Stomach (tissue), 9 donors: ENCODE measurements around the gene FCN2. TPM values are rescaled to one million over a fixed set of nuclear protein-coding genes. Genes with fewer than 3 reads are reported as not detected.

Experiments used
- DNase-seq, 2 donors: peaks; one replicate each; pipeline versions ENCODE4 v3.0.0 to v3.0.0-alpha.2; 2013 to 2019
- H3K27ac ChIP-seq, 5 donors: fragments of 200-600 bp in 4 of 5; sonication (generic) in 4 of 5; one replicate each; pipeline ENCODE4 v1.5.1; 2013 to 2019; ENCODE audit warnings: mild to moderate bottlenecking in 1 of 5, moderate library complexity in 1 of 5
- H3K27me3 ChIP-seq, 3 donors: fragments of 200-600 bp; sonication (generic); one replicate each; pipeline ENCODE4 v1.5.1; 2017 to 2019; ENCODE audit warnings: mixed run types in 1 of 3
- H3K36me3 ChIP-seq, 4 donors: fragments of 200-600 bp; sonication (generic); 1 replicate in 3 of 4; 2 replicates in 1 of 4; pipeline ENCODE4 v1.5.1; 2016 to 2019
- H3K4me1 ChIP-seq, 4 donors: fragments of 200-600 bp; sonication (generic); one replicate each; pipeline ENCODE4 v1.5.1; 2016 to 2019
- H3K4me3 ChIP-seq, 4 donors: fragments of 200-600 bp; sonication (generic) in 3 of 4; one replicate each; pipeline ENCODE4 v1.5.1; 2016 to 2019; ENCODE audit warnings: mild to moderate bottlenecking in 1 of 4
- H3K9me3 ChIP-seq, 4 donors: fragments of 200-600 bp; sonication (generic); one replicate each; pipeline ENCODE4 v1.5.1; 2016 to 2019
- CTCF ChIP-seq, 7 experiments: fragments of 450-650 bp in 4 of 7; fragments of 200-600 bp in 3 of 7; sonication (generic) in 3 of 7; IDR thresholded peaks; one replicate each; pipeline ENCODE4 v1.5.1; 2016 to 2019; ENCODE audit warnings: antibody characterized with exemption in 7 of 7, control low read depth in 2 of 7, mild to moderate bottlenecking in 1 of 7
- EP300 ChIP-seq: sonication (generic); formaldehyde crosslinking; IDR thresholded peaks from one replicate; pipeline ENCODE4 v1.6.1; 2017; ENCODE audit warnings: antibody characterized with exemption
- POLR2A ChIP-seq, 4 donors: fragments of 450-650 bp; IDR thresholded peaks; one replicate each; pipeline ENCODE4 v1.6.1; 2016; ENCODE audit warnings: antibody characterized with exemption in 4 of 4, control low read depth in 2 of 4, mild to moderate bottlenecking in 1 of 4, moderate library complexity in 1 of 4
- POLR2AphosphoS5 ChIP-seq, 3 donors: sonication (generic); formaldehyde crosslinking; IDR thresholded peaks; one replicate each; pipeline ENCODE4 v1.6.1; 2016; ENCODE audit warnings: antibody characterized with exemption in 3 of 3
- WGBS, 5 donors: extraction: QIAGEN DNeasy Blood & Tissue Kit in 3 of 5; methylation state at CpG; one replicate each; pipeline versions ENCODE4 v1.1.5 to v1.1.7; 2013 to 2018; 5-methylcytosine and 5-hydroxymethylcytosine counted together
- intact Hi-C: fragments of 100-400 bp; cut with DNase I; formaldehyde crosslinking; loops from one replicate; pipeline ENCODE4 v1.15.1; 2023; ENCODE audit warnings: low total_unique reads
- polyA plus RNA-seq, 3 donors: library from polyadenylated mRNA; stranded (reverse); fragments of 200-250 nt; gene quantifications; one replicate each; pipeline ENCODE4 v1.2.3, GENCODE V29; 2013
- total RNA-seq, 5 donors: library from RNA; depleted of rRNA; stranded (reverse); fragments of >200 nt; gene quantifications; one replicate each; pipeline versions ENCODE4 v1.1.0 to v1.2.3, GENCODE V29; 2014 to 2016
- donor health status: healthy with polysubstance abuse.
- donor health status: Bipolar disorder and iron deficiency.
- donor health status: healthy.

Gene FCN2
- total and polyA plus RNA-seq, 8 donors = 0.13 TPM; not detected in 7

DNA sequence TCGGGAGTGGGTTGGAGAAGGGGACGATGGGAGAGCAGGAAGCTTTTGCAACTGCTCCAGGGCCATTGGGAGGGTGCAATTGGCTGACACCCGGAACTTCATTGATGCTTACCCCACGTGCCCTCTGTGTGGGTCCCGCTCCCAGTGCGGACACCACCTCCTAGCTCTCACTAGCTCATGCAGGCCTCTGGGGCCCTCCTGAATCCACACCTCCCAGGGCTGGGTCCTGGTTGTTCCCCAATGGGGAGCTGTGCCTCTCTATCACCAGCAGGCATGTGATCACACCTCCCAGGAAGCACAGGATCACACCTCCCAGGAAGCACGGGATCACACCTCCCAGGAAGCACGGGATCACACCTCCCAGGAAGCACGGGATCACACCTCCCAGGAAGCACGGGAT, 32.1 kb upstream of the FCN2 start:
- WGBS, 5 donors = 85 to 91% (median 87%) methylated on average over 7 to 10 of the region's 10 CpGs; no CpG with 5 or more reads in 1 of the 5 donors
- intact Hi-C loops = no loop called here
- Histone ChIP-seq H3K36me3 (peaks cover 0 to 23% (median 10%) of the 10 kb centered on the region in 4 donors), H3K27me3 (peaks cover 0 to 4% (median 0%) of the 10 kb centered on the region in 3 donors), H3K4me3 (no peak overlapping the region), H3K9me3 (peaks cover 0 to 17% (median 4%) of the 10 kb centered on the region in 4 donors), H3K4me1 (no peaks in the 10 kb centered on the region), H3K27ac (no peak overlapping the region)
- DNase-seq = no peak
- TF ChIP-seq POLR2AphosphoS5 (IDR thresholded peaks at IDR 0.05) = no peak

DNA sequence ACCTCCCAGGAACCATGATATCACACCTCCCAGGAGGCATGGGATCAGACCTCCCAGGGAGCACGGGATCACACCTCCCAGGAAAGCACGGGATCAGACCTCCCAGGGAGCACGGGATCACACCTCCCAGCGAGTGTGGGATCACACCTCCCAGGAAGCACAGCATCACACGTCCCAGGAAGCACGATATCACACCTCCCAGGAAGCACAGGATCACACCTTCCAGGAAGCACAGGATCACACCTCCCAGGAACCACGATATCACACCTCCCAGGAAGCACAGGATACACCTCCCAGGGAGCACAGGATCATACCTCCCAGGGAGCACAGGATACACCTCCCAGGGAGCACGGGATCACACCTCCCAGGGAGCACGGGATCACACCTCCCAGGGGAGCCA, 30.0 kb upstream of the FCN2 start:
- no peak for DNase-seq
- Histone ChIP-seq H3K27ac (no peak overlapping the region), H3K36me3 (peaks cover 0 to 2% (median 0%) of the 10 kb centered on the region in 4 donors), H3K4me1 (no peaks in the 10 kb centered on the region), H3K27me3 (peaks cover 0 to 12% (median 0%) of the 10 kb centered on the region in 3 donors), H3K9me3 (peaks cover 0 to 17% (median 4%) of the 10 kb centered on the region in 4 donors), H3K4me3 (no peak overlapping the region)
- 77 to 89% (median 85%) methylated on average over 9 of the region's 9 CpGs for WGBS, 5 donors
- TF ChIP-seq POLR2A (IDR thresholded peaks at IDR 0.05) (no peak), POLR2AphosphoS5 (IDR thresholded peaks at IDR 0.05) (no peak), EP300 (no peak), CTCF (IDR thresholded peaks at IDR 0.05) (no peak)
- intact Hi-C loops = no loop called here

GRCh38 chr9:134851020-134851419, 29.6 kb upstream of the FCN2 start:
- no peaks in the 10 kb centered on the region for H3K4me1 ChIP-seq
- H3K27ac ChIP-seq = no peak overlapping the region
- TF ChIP-seq CTCF (IDR thresholded peaks at IDR 0.05) (no peak), POLR2AphosphoS5 (IDR thresholded peaks at IDR 0.05) (no peak), EP300 (no peak), POLR2A (IDR thresholded peaks at IDR 0.05) (no peak)
- intact Hi-C loops = no loop called here
- no peaks in the 10 kb centered on the region for H3K36me3 ChIP-seq
- H3K4me3 ChIP-seq = no peak overlapping the region
- peaks cover 0 to 17% (median 4%) of the 10 kb centered on the region in 4 donors for H3K9me3 ChIP-seq
- WGBS, 5 donors = 76 to 87% (median 81%) methylated on average over 6 to 12 of the region's 12 CpGs
- no peak for DNase-seq
- H3K27me3 ChIP-seq = peaks cover 0 to 16% (median 0%) of the 10 kb centered on the region in 3 donors

- H3K36me3 ChIP-seq = no peaks in the 10 kb centered on the region
- no peak overlapping the region for H3K27ac ChIP-seq
- TF ChIP-seq POLR2AphosphoS5 (IDR thresholded peaks at IDR 0.05) = no peak
- no peak for TF ChIP-seq CTCF (IDR thresholded peaks at IDR 0.05)
- TF ChIP-seq EP300 = no peak
- TF ChIP-seq POLR2A (IDR thresholded peaks at IDR 0.05) = no peak
- H3K27me3 ChIP-seq = peaks cover 0 to 22% (median 0%) of the 10 kb centered on the region in 3 donors
- intact Hi-C loops = no loop called here
- no peak overlapping the region for H3K4me3 ChIP-seq
- WGBS, 5 donors = 46 to 72% (median 62%) methylated on average over 6 of the region's 6 CpGs
- H3K9me3 ChIP-seq = peaks cover 0 to 15% (median 4%) of the 10 kb centered on the region in 4 donors
- no peak for DNase-seq
- no peaks in the 10 kb centered on the region for H3K4me1 ChIP-seq
Observed at GRCh38 chr9:134852906-134853654, 27.5 kb upstream of the FCN2 start.

DNA sequence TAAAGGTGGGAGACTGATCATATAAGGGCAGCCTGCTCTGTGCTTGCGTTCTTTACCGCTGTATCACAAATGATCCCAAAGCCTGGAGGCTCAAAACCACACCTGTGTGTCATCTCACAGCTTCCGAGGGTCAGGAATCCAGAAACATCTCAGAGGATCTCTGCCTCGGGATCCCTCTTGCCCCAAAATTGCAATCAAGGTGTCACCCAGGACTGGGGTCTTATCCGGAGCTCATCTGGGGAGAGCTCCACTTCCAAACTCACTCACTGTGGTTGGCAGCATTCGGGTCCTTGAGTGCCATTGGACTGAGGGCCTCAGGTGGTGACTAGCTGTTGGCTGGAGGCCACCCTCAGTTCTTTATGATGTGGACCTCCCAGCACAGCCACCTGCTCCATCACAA, 26.7 kb upstream of the FCN2 start:
- peaks cover 0 to 22% (median 0%) of the 10 kb centered on the region in 3 donors for H3K27me3 ChIP-seq
- H3K4me3 ChIP-seq = no peak overlapping the region
- H3K9me3 ChIP-seq = peaks cover 0 to 10% (median 4%) of the 10 kb centered on the region in 4 donors
- no peaks in the 10 kb centered on the region for H3K36me3 ChIP-seq
- TF ChIP-seq POLR2AphosphoS5 (IDR thresholded peaks at IDR 0.05) = no peak
- no peak for TF ChIP-seq EP300
- no peak for TF ChIP-seq POLR2A (IDR thresholded peaks at IDR 0.05)
- no peak for TF ChIP-seq CTCF (IDR thresholded peaks at IDR 0.05)
- no peak for DNase-seq
- H3K4me1 ChIP-seq = no peaks in the 10 kb centered on the region
- intact Hi-C loops = no loop called here
- whole genome bisulfite sequencing, 5 donors = 65 to 81% (median 72%) methylated on average over 5 to 6 of the region's 6 CpGs
- no peak overlapping the region for H3K27ac ChIP-seq
